ENCODE measurements around the gene OXSR1.

OXSR1 gene

DNA sequence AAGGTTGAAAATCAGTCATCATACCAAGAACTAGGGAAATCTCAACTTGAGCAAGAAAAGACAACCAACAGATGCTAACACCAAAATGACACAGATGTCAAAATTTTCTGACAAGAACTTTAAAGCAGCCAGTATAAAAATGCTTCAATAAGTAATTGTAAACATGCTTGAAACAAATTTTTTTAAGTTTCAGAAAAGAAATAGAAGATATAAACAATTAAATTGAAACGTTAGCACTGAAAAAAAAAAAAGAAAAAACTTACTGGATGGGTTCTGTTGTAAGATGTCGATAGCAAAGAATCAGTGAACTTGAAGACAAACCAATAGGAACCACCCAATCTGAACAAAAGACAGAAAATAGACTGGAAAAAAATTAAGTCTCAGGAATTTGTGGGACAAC, 18.8 kb upstream of the OXSR1 start:
- Histone ChIP-seq H3K23ac (ENCODE audit: low read length) (no peak overlapping the region), H3K9me3 (ENCODE audit: insufficient read depth, low read depth, low read length) (peaks cover 2% of the 10 kb centered on the region), H3K9ac (ENCODE audit: low read length) (no peak overlapping the region), H3K79me2 (ENCODE audit: control insufficient read depth, insufficient read depth, low read length, poor library complexity) (no peaks in the 10 kb centered on the region), H2AK5ac (ENCODE audit: low read length) (no peak overlapping the region), H3K27ac (ENCODE audit: low read depth, low read length) (no peak overlapping the region), H3K27me3 (ENCODE audit: insufficient read depth, low read length) (no peaks in the 10 kb centered on the region), H3K79me1 (ENCODE audit: low read length) (no peaks in the 10 kb centered on the region), H3K4me2 (ENCODE audit: low read length) (no peak overlapping the region), H3K4me3 (ENCODE audit: low read depth, low read length) (no peak overlapping the region), H2BK120ac (ENCODE audit: insufficient read depth, low read length, poor library complexity) (no peak overlapping the region), H4K12ac (ENCODE audit: low read depth, low read length) (no peak overlapping the region), H3K4me1 (ENCODE audit: control insufficient read depth in 1 of 2, insufficient read depth in 2 of 2, low read length in 2 of 2) (peaks cover 0 to 5% of the 10 kb centered on the region in 2 experiments), H2BK5ac (ENCODE audit: low read depth, low read length, poor library complexity) (no peak overlapping the region), H3K36me3 (ENCODE audit: control insufficient read depth in 1 of 2, insufficient read depth in 2 of 2, low read length in 2 of 2) (peaks cover 5 to 7% of the 10 kb centered on the region in 2 experiments), H4K91ac (ENCODE audit: low read depth, low read length) (no peak overlapping the region), H4K8ac (ENCODE audit: low read depth, low read length) (no peak overlapping the region), H3K4ac (ENCODE audit: low read depth, low read length) (no peak overlapping the region), H2AFZ (ENCODE audit: insufficient read depth, low read length, poor library complexity) (no peak overlapping the region), H2BK12ac (ENCODE audit: low read length) (no peak overlapping the region), H3K18ac (ENCODE audit: low read length) (no peak overlapping the region), H3K14ac (ENCODE audit: low read length) (no peak overlapping the region)
- no CpG with 5 or more reads among the region's 2 CpGs for WGBS (ENCODE audit: extremely low coverage, insufficient coverage, insufficient read length)
- no peak for DNase-seq

DNA sequence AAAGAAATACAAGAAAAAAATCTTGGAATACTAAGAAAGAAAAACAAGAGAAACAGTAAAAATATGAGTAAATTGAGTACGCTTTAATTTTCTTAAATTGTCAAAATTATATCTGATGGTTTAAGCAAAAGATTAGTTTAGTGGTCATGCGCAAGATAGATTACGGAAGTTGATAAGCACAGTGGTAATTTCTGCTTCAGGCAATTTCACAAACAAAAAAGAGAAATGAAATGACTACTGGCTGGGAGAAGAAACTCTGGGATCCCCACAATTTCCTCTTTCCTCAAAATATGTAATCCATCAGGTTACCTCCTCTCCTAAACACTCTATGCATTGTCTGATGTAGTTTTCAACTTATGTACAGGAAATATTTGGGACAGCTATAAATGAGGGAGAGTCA, 17.9 kb upstream of the OXSR1 start:
- Histone ChIP-seq H3K4me3 (ENCODE audit: low read depth, low read length) (no peak overlapping the region), H3K23ac (ENCODE audit: low read length) (no peak overlapping the region), H3K9ac (ENCODE audit: low read length) (no peak overlapping the region), H3K4ac (ENCODE audit: low read depth, low read length) (no peak overlapping the region), H3K27me3 (ENCODE audit: insufficient read depth, low read length) (no peaks in the 10 kb centered on the region), H2BK120ac (ENCODE audit: insufficient read depth, low read length, poor library complexity) (no peak overlapping the region), H2BK12ac (ENCODE audit: low read length) (no peak overlapping the region), H3K18ac (ENCODE audit: low read length) (no peak overlapping the region), H3K4me1 (ENCODE audit: control insufficient read depth in 1 of 2, insufficient read depth in 2 of 2, low read length in 2 of 2) (peaks cover 0 to 5% of the 10 kb centered on the region in 2 experiments), H2BK5ac (ENCODE audit: low read depth, low read length, poor library complexity) (no peak overlapping the region), H2AK5ac (ENCODE audit: low read length) (no peak overlapping the region), H3K14ac (ENCODE audit: low read length) (no peak overlapping the region), H3K9me3 (ENCODE audit: insufficient read depth, low read depth, low read length) (peaks cover 2% of the 10 kb centered on the region), H2AFZ (ENCODE audit: insufficient read depth, low read length, poor library complexity) (no peak overlapping the region), H4K8ac (ENCODE audit: low read depth, low read length) (no peak overlapping the region), H4K12ac (ENCODE audit: low read depth, low read length) (no peak overlapping the region), H4K91ac (ENCODE audit: low read depth, low read length) (no peak overlapping the region), H3K36me3 (ENCODE audit: control insufficient read depth in 1 of 2, insufficient read depth in 2 of 2, low read length in 2 of 2) (no peaks in the 10 kb centered on the region), H3K4me2 (ENCODE audit: low read length) (no peak overlapping the region), H3K79me2 (ENCODE audit: control insufficient read depth, insufficient read depth, low read length, poor library complexity) (no peaks in the 10 kb centered on the region), H3K79me1 (ENCODE audit: low read length) (no peaks in the 10 kb centered on the region), H3K27ac (ENCODE audit: low read depth, low read length) (no peak overlapping the region)
- DNase-seq: no peak
- no CpG with 5 or more reads among the region's 3 CpGs for WGBS (ENCODE audit: extremely low coverage, insufficient coverage, insufficient read length)

GRCh38 chr3:38148311-38148882, 16.9 kb upstream of the OXSR1 start:
- H3K14ac ChIP-seq (ENCODE audit: low read length): no peak overlapping the region
- H2BK5ac ChIP-seq (ENCODE audit: low read depth, low read length, poor library complexity): no peak overlapping the region
- no peak overlapping the region for H4K91ac ChIP-seq (ENCODE audit: low read depth, low read length)
- H2BK12ac ChIP-seq (ENCODE audit: low read length): no peak overlapping the region
- H3K4ac ChIP-seq (ENCODE audit: low read depth, low read length): no peak overlapping the region
- H3K4me1 ChIP-seq (ENCODE audit: control insufficient read depth in 1 of 2, insufficient read depth in 2 of 2, low read length in 2 of 2): peaks cover 0 to 9% of the 10 kb centered on the region in 2 experiments
- H3K27me3 ChIP-seq (ENCODE audit: insufficient read depth, low read length): no peaks in the 10 kb centered on the region
- no peak overlapping the region for H3K23ac ChIP-seq (ENCODE audit: low read length)
- H3K27ac ChIP-seq (ENCODE audit: low read depth, low read length): no peak overlapping the region
- no peak overlapping the region for H3K18ac ChIP-seq (ENCODE audit: low read length)
- H3K4me3 ChIP-seq (ENCODE audit: low read depth, low read length): no peak overlapping the region
- no peaks in the 10 kb centered on the region for H3K79me2 ChIP-seq (ENCODE audit: control insufficient read depth, insufficient read depth, low read length, poor library complexity)
- H3K9me3 ChIP-seq (ENCODE audit: insufficient read depth, low read depth, low read length): peaks cover 2% of the 10 kb centered on the region
- no peak overlapping the region for H3K4me2 ChIP-seq (ENCODE audit: low read length)
- no peaks in the 10 kb centered on the region for H3K36me3 ChIP-seq (ENCODE audit: control insufficient read depth in 1 of 2, insufficient read depth in 2 of 2, low read length in 2 of 2)
- H4K8ac ChIP-seq (ENCODE audit: low read depth, low read length): no peak overlapping the region
- no peaks in the 10 kb centered on the region for H3K79me1 ChIP-seq (ENCODE audit: low read length)
- no CpG with 5 or more reads among the region's 5 CpGs for WGBS (ENCODE audit: extremely low coverage, insufficient coverage, insufficient read length)
- no peak overlapping the region for H2AK5ac ChIP-seq (ENCODE audit: low read length)
- H3K9ac ChIP-seq (ENCODE audit: low read length): no peak overlapping the region
- DNase-seq: no peak
- no peak overlapping the region for H2BK120ac ChIP-seq (ENCODE audit: insufficient read depth, low read length, poor library complexity)
- no peak overlapping the region for H4K12ac ChIP-seq (ENCODE audit: low read depth, low read length)
- H2AFZ ChIP-seq (ENCODE audit: insufficient read depth, low read length, poor library complexity): no peak overlapping the region

- no peak for DNase-seq
- H3K4me1 ChIP-seq (ENCODE audit: control insufficient read depth in 1 of 2, insufficient read depth in 2 of 2, low read length in 2 of 2): peaks cover under 1 to 13% of the 10 kb centered on the region in 2 experiments
- H4K12ac ChIP-seq (ENCODE audit: low read depth, low read length): no peak overlapping the region
- no peak overlapping the region for H2BK5ac ChIP-seq (ENCODE audit: low read depth, low read length, poor library complexity)
- no peak overlapping the region for H3K4ac ChIP-seq (ENCODE audit: low read depth, low read length)
- no peak overlapping the region for H2BK120ac ChIP-seq (ENCODE audit: insufficient read depth, low read length, poor library complexity)
- H3K4me2 ChIP-seq (ENCODE audit: low read length): no peak overlapping the region
- no peaks in the 10 kb centered on the region for H3K36me3 ChIP-seq (ENCODE audit: control insufficient read depth in 1 of 2, insufficient read depth in 2 of 2, low read length in 2 of 2)
- no peak overlapping the region for H3K27ac ChIP-seq (ENCODE audit: low read depth, low read length)
- no peak overlapping the region for H4K8ac ChIP-seq (ENCODE audit: low read depth, low read length)
- H3K23ac ChIP-seq (ENCODE audit: low read length): no peak overlapping the region
- H3K9ac ChIP-seq (ENCODE audit: low read length): no peak overlapping the region
- H3K4me3 ChIP-seq (ENCODE audit: low read depth, low read length): no peak overlapping the region
- no peak overlapping the region for H4K91ac ChIP-seq (ENCODE audit: low read depth, low read length)
- peaks cover 1% of the 10 kb centered on the region for H3K79me1 ChIP-seq (ENCODE audit: low read length)
- no peak overlapping the region for H2AK5ac ChIP-seq (ENCODE audit: low read length)
- no peak overlapping the region for H3K18ac ChIP-seq (ENCODE audit: low read length)
- H2BK12ac ChIP-seq (ENCODE audit: low read length): no peak overlapping the region
- H3K9me3 ChIP-seq (ENCODE audit: insufficient read depth, low read depth, low read length): peaks cover 2% of the 10 kb centered on the region
- H3K14ac ChIP-seq (ENCODE audit: low read length): no peak overlapping the region
- H3K79me2 ChIP-seq (ENCODE audit: control insufficient read depth, insufficient read depth, low read length, poor library complexity): no peaks in the 10 kb centered on the region
- no peak overlapping the region for H2AFZ ChIP-seq (ENCODE audit: insufficient read depth, low read length, poor library complexity)
- no CpG with 5 or more reads among the region's 3 CpGs for WGBS (ENCODE audit: extremely low coverage, insufficient coverage, insufficient read length)
- H3K27me3 ChIP-seq (ENCODE audit: insufficient read depth, low read length): no peaks in the 10 kb centered on the region
These were observed 15.6 kb upstream of the OXSR1 start for GRCh38 chr3:38149708-38150107.

All from trophoblast cell (in vitro differentiated cells and primary cell).